Naive B cell (primary cell): ENCODE data around the gene ANKRD17. TPM values are rescaled to one million over a fixed set of nuclear protein-coding genes. Genes with fewer than 3 reads are reported as not detected.

Source experiments
- ATAC-seq, 2 donors: fragments of 150-1000 bp; cut with Tn5 transposase; 2 replicates each; pipeline ENCODE4 v1.10.0; 2021; ENCODE audit warnings: low read depth in 2 of 2, mild to moderate bottlenecking in 2 of 2, moderate library complexity in 2 of 2
- DNase-seq: peaks from one replicate; pipeline ENCODE4 v3.0.0; 2022
- H3K27ac Mint-ChIP-seq, 6 donors: one replicate each; pipeline ENCODE4 v1.8.0; 2020 to 2022; ENCODE audit warnings: mild to moderate bottlenecking in 6 of 6, mixed read lengths in 6 of 6, moderate library complexity in 5 of 6, inconsistent platforms in 2 of 6
- H3K27me3 Mint-ChIP-seq, 3 donors: one replicate each; pipeline ENCODE4 v1.8.0; 2021 to 2022; ENCODE audit warnings: mixed read lengths in 3 of 3, mild to moderate bottlenecking in 1 of 3
- H3K36me3 Mint-ChIP-seq, 2 donors: one replicate each; pipeline ENCODE4 v1.8.0; 2020 to 2022; ENCODE audit warnings: mixed read lengths in 2 of 2, inconsistent platforms in 1 of 2, mild to moderate bottlenecking in 1 of 2
- H3K4me1 Mint-ChIP-seq, 3 donors: one replicate each; pipeline ENCODE4 v1.8.0; 2020 to 2022; ENCODE audit warnings: mixed read lengths in 3 of 3, inconsistent platforms in 1 of 3, mild to moderate bottlenecking in 1 of 3, moderate library complexity in 1 of 3
- H3K4me3 Mint-ChIP-seq, 8 donors: one replicate each; pipeline ENCODE4 v1.8.0; 2020 to 2022; ENCODE audit warnings: mild to moderate bottlenecking in 8 of 8, mixed read lengths in 8 of 8, moderate library complexity in 8 of 8, inconsistent platforms in 2 of 8
- H3K9me3 Mint-ChIP-seq, 7 donors: one replicate each; pipeline ENCODE4 v1.8.0; 2020 to 2022; ENCODE audit warnings: mixed read lengths in 7 of 7, mild to moderate bottlenecking in 5 of 7, inconsistent platforms in 2 of 7, moderate library complexity in 1 of 7
- polyA plus RNA-seq, 6 donors: library from polyadenylated mRNA; unstranded; fragments of 300-500 nt; fragmentation: Illumina TruSeq; gene quantifications; one replicate each; pipeline ENCODE4 v1.2.3, GENCODE V29; 2021; ENCODE audit warnings: low read depth in 6 of 6

The ANKRD17 gene
- polyA plus RNA-seq, 6 donors from 2014 or later = 4.6 to 13.5 (median 8.7) TPM

DNA sequence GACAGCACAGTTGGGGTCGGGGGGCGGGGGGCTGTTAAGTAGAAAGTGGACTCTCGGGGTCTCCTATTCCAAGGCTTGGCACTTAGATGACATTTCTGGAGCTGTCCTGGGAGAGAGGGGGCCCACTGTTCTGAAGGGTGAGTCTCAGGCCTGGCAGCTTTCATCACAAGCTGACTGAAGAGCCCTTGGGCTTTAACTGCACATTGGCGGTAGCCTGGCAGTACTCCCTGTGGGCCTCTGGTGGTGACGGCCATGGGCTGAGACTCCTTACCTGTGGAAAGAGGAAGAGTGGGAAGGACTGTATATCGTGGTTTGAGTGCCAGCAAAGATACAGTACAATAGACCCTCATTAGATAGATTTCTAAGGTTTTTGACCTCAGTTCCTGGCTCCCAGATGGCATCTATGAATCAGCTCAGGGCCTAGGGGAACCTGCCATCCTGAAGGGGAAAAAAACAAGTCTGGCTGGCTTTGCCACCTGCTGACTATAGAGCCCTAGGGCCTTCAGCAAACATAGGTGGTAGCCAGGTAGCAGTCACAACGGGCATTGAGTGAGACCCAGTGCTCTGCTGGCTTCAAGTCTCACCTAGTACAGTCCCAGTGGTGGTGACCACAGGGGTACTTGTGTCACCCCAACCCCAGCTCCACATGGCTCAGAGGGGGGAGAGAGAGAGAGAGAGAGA is 87.9 kb downstream of the ANKRD17 start:
- Mint-ChIP-seq H3K27ac (peak overlapping the region in 2 of 6 donors; percentile 29 to 96), H3K9me3 (peaks cover 0 to 44% (median 24%) of the 10 kb centered on the region in 7 donors), H3K27me3 (no peaks in the 10 kb centered on the region), H3K4me1 (peaks cover 11 to 32% (median 17%) of the 10 kb centered on the region in 3 donors), H3K36me3 (peaks cover 65 to 74% of the 10 kb centered on the region in 2 donors), H3K4me3 (no peak overlapping the region)
- ATAC-seq (no peak), DNase-seq (no peak)

DNA sequence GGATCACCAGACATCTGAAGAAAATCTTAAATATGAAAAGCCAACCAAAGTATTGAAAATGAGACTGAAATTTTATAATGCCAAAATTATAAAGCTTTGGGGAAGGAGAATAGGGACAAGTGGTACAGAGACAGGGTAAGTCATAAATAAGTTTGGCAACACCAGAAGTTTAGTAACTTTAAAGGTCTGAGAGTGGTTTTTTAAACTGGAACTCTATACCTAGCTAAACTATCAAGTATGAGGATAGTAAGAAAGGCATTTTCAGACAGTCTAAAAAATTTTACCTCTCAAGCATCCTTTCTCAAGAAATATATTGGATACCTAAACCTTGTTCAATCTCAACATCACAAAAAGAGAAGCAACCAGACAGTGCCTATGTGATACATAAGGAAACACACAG is 92.4 kb downstream of the ANKRD17 start:
- ATAC-seq (no peak), DNase-seq (no peak)
- H3K27me3 Mint-ChIP-seq = no peaks in the 10 kb centered on the region
- H3K4me1 Mint-ChIP-seq = peaks cover 2 to 10% (median 4%) of the 10 kb centered on the region in 3 donors
- H3K9me3 Mint-ChIP-seq = peaks cover 0 to 15% (median 13%) of the 10 kb centered on the region in 7 donors
- peak overlapping the region in 2 of 6 donors; percentile 33 to 57 for H3K27ac Mint-ChIP-seq
- no peak overlapping the region for H3K4me3 Mint-ChIP-seq
- H3K36me3 Mint-ChIP-seq = peaks cover 34 to 42% of the 10 kb centered on the region in 2 donors

DNA sequence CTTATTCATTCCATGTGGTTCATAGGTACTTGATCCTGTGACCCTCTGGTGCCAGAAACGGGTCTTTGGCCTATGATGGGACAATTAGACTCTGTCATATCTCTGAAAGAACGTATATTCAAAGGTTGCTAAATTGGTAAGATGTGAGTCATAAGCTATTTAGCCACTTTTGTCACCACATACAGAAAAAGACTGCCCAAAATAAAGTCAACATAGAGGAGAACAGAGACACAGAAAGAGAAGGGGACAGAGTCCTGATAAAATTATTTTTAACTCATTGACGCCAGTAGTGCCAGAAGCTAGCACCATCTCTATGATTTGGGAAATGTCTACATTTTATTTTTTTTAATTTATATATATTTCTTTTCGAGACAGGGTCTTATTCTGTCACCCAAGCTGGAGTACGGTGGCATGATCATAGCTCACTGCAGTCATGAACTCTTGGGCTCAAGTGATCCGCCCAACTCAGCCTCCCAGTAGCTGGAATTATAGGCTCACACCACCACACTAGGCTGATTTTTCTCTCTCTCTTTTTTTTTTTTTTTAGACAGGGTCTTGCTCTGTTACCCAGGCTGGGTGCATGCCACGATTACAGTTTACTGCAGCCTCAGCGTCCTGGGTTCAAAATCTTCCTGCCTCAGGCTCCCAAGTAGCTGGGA is 96.9 kb downstream of the ANKRD17 start:
- Mint-ChIP-seq H3K4me1 (peaks cover 0 to under 1% (median 0%) of the 10 kb centered on the region in 3 donors), H3K27ac (peak overlapping the region in 1 of 6 donors; percentile 16), H3K9me3 (peaks cover 0 to 13% (median 8%) of the 10 kb centered on the region in 7 donors), H3K27me3 (no peaks in the 10 kb centered on the region), H3K36me3 (peaks cover 30 to 32% of the 10 kb centered on the region in 2 donors), H3K4me3 (no peak overlapping the region)
- ATAC-seq = no peak
- no peak for DNase-seq

DNA sequence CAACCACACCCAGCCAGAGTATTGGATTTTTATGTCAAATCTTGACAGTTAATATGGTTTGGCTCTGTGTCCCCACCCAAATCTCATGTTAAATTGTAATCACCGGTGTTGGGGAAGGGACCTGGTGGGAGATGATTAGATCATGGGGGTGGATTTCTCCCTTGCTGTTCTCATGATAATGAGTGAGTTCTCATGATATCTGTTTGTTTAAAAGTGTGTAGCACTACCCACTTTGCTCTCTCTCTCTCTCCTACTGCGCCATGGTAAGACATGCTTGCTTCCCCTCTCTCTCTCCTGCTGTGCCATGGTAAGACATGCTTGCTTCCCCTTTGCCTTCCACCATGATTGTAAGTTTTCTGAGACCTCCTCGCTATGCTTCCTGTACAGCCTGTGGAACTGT is 102.2 kb downstream of the ANKRD17 start:
- no peak overlapping the region for H3K4me3 Mint-ChIP-seq
- H3K27ac Mint-ChIP-seq = peak overlapping the region in 2 of 6 donors; percentile 22 to 60
- no peak for ATAC-seq
- H3K9me3 Mint-ChIP-seq = no peaks in the 10 kb centered on the region
- no peak for DNase-seq
- no peaks in the 10 kb centered on the region for H3K27me3 Mint-ChIP-seq
- H3K4me1 Mint-ChIP-seq = peaks cover 0 to 4% (median 0%) of the 10 kb centered on the region in 3 donors
- peaks cover 28 to 38% of the 10 kb centered on the region in 2 donors for H3K36me3 Mint-ChIP-seq

DNA sequence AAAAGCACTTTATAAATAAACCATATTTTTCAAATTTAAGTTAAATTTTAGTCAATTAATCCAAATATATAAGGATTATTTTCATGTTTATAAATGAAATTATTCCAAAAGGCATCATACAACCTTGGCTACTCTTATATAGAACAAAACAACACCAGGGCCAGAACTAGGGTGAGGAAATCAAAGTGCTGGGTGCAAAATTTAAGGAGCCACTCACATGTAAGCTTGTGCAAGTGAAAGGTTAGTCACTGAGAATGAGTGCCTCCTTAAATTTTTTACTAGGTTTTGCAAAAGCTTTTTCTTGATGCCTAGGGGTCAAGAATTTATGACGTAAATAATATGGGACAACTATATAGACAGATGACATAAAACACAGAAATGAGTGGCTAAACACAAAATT is 105.7 kb downstream of the ANKRD17 start:
- DNase-seq = no peak
- H3K36me3 Mint-ChIP-seq = peaks cover 22 to 39% of the 10 kb centered on the region in 2 donors

DNA sequence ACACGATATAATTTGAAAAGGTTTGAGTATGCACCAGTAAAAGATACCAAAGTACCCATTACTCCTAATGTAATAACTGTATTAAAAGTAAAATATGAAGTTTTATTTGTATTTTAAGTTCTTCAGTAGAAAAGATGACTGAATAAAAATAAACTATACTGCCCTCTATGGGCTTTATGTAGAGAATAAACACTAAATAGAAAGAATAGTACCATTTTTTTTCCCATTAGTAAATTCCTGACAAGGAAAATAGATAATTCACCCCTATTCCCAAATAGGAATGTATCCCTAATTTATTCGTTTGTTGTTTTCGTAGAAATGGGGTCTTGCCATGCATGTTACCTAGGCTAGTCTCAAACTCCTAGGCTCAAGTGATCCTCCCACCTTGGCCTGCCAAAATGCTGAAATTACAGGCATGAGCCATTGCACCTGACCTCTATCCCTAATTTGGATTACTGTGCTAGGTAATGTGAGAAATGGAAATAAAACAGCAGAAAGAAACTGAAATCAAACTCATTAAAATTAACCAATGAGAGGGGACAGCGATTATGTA is 115.5 kb downstream of the ANKRD17 start:
- no peaks in the 10 kb centered on the region for H3K4me1 Mint-ChIP-seq
- H3K27ac Mint-ChIP-seq = peak overlapping the region in 1 of 6 donors; percentile 54
- H3K9me3 Mint-ChIP-seq = no peaks in the 10 kb centered on the region
- H3K36me3 Mint-ChIP-seq = peaks cover 24 to 33% of the 10 kb centered on the region in 2 donors
- H3K4me3 Mint-ChIP-seq = no peak overlapping the region
- H3K27me3 Mint-ChIP-seq = no peaks in the 10 kb centered on the region
- DNase-seq (no peak), ATAC-seq (no peak)

More for the DNA sequence above, 105.7 kb downstream of the ANKRD17 start:
- Mint-ChIP-seq H3K27me3 (no peaks in the 10 kb centered on the region), H3K4me1 (peaks cover 0 to 4% (median 0%) of the 10 kb centered on the region in 3 donors), H3K9me3 (no peaks in the 10 kb centered on the region), H3K27ac (no peak overlapping the region), H3K4me3 (no peak overlapping the region)
- no peak for ATAC-seq

DNA sequence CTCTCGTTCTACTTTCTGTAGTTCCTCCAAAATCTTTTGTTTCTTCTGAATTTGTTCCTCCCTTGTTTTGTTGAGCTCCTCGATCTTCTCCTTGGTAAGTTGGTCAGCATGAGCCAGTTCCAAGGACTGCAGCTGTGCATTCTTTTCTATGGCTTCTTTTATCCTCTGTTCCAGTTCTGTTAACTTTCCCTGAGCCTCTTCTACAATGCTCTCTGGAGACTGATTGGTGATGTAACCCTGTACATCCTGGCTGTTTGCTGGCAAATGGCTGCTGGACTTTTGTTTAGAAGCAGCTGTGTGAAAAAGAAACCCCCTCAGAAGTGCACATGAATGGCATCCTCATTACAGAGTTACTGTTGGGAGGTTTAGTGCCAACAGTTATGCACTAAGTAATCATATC is 118.6 kb downstream of the ANKRD17 start:
- no peak for DNase-seq
- Mint-ChIP-seq H3K4me3 (no peak overlapping the region), H3K9me3 (no peaks in the 10 kb centered on the region), H3K27ac (peak overlapping the region in 2 of 6 donors; percentile 16 to 65), H3K27me3 (no peaks in the 10 kb centered on the region), H3K36me3 (peaks cover 17 to 21% of the 10 kb centered on the region in 2 donors), H3K4me1 (no peaks in the 10 kb centered on the region)
- ATAC-seq = no peak

DNA sequence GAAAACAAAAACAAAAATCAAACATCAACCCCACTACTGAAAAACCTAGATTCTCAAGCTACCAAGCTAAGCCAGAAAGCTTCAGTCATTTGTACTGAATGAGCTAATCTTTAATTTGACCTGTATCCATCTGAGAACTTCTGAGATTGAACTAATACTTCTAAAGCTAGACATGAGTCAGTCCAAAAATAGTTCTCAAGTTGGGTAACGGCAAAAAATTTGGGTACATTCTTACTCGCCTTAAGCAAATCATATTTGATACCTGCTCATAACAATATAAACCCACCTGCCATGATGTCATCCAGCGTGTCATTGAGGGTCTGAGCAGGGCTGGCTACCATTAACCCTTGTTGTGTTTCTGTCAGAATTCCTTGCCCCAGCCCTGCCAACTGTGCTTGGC is 119.4 kb downstream of the ANKRD17 start:
- no peaks in the 10 kb centered on the region for H3K9me3 Mint-ChIP-seq
- H3K36me3 Mint-ChIP-seq = peaks cover 16 to 22% of the 10 kb centered on the region in 2 donors
- DNase-seq (no peak), ATAC-seq (no peak)
- no peak overlapping the region for H3K4me3 Mint-ChIP-seq
- no peaks in the 10 kb centered on the region for H3K27me3 Mint-ChIP-seq
- no peaks in the 10 kb centered on the region for H3K4me1 Mint-ChIP-seq
- no peak overlapping the region for H3K27ac Mint-ChIP-seq

DNA sequence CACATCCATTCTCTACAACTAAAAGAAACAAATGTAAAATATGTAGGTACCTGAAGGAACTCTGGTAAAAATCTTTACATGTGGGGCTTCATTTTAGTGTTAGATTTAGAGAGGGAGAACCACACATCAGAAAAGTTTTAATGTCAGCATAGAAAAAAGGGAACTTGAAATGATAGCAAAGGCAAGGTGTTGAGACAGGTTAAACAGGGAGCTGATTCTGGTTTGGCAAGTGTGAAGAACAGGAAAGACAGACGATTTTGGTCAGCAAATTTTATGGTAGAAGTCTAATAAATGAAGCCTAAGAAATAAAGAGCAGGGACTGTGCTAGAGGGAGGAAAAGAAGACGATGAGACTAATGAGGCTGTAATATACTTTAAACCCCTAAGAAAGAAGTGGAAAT is 121.5 kb downstream of the ANKRD17 start:
- Mint-ChIP-seq H3K9me3 (no peaks in the 10 kb centered on the region), H3K27ac (peak overlapping the region in 3 of 6 donors; percentile 1 to 85 (median 22)), H3K36me3 (peaks cover 14 to 24% of the 10 kb centered on the region in 2 donors), H3K4me3 (no peak overlapping the region), H3K4me1 (no peaks in the 10 kb centered on the region), H3K27me3 (no peaks in the 10 kb centered on the region)
- no peak for ATAC-seq
- DNase-seq = no peak

DNA sequence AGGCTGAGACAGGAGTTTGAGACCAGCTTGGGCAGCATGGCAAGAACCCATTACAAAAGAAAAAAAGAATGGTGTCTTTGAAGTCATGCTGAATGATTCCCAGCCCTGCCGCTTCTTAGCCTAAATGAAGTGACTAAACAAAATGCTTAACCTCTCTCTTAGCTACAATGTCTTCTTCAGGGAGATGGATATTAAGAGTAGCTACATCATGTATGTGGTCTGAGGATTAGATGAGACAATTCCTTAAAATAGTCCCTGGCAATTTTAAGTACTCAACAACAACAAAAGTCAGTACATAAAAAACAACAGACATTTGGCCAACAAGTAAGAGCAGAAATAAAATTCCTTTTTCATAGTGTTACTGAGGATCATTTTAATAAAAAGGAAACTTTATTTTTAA is 124.8 kb downstream of the ANKRD17 start:
- Mint-ChIP-seq H3K4me3 (no peak overlapping the region), H3K9me3 (no peaks in the 10 kb centered on the region), H3K4me1 (no peaks in the 10 kb centered on the region), H3K36me3 (peaks cover 7 to 13% of the 10 kb centered on the region in 2 donors), H3K27me3 (no peaks in the 10 kb centered on the region), H3K27ac (no peak overlapping the region)
- ATAC-seq (no peak), DNase-seq (no peak)

DNA sequence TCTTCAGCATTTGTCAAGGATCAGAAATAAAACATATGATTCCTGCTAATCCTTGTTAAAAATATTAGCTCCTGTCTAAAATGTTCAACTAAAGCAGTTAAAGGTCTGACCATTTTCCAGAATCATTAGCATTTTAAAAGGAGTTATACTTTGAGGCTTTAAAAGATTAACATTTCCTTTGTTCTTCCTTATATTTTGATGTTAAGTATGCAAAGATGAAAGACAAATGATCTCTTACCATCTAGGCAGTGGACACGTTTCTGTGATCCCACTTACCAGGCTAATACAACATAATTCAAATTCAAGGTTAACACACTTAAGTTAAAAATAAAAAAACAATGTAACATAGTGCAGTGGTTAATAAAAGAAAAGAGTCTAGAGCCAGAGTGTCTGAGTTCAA is 127.3 kb downstream of the ANKRD17 start:
- Mint-ChIP-seq H3K27ac (no peak overlapping the region), H3K36me3 (peaks cover 7 to 8% of the 10 kb centered on the region in 2 donors), H3K9me3 (no peaks in the 10 kb centered on the region), H3K4me1 (no peaks in the 10 kb centered on the region), H3K27me3 (no peaks in the 10 kb centered on the region), H3K4me3 (no peak overlapping the region)
- DNase-seq (no peak), ATAC-seq (no peak)

DNA sequence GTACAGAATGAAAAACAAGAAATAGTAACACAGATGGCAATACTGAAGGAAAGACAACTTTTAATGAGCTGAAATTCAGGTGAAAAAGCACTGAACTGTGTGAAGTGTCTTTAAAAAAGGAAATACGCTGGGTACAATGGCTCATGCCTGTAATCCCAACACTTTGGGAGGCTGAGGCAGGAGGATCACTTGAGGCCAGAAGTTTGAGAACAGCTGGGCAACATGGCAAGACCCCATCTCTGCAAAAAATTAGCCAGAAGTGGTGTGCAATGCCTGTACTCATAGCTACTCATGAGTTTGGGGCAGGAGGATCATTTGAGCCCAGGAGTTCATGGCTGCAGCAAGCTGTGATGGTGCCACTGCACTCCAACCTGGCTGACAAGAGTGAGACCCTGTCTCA is 129.3 kb downstream of the ANKRD17 start:
- Mint-ChIP-seq H3K27me3 (no peaks in the 10 kb centered on the region), H3K9me3 (no peaks in the 10 kb centered on the region), H3K4me3 (no peak overlapping the region), H3K27ac (no peak overlapping the region), H3K36me3 (peaks cover 3 to 15% of the 10 kb centered on the region in 2 donors), H3K4me1 (no peaks in the 10 kb centered on the region)
- no peak for ATAC-seq
- no peak for DNase-seq

DNA sequence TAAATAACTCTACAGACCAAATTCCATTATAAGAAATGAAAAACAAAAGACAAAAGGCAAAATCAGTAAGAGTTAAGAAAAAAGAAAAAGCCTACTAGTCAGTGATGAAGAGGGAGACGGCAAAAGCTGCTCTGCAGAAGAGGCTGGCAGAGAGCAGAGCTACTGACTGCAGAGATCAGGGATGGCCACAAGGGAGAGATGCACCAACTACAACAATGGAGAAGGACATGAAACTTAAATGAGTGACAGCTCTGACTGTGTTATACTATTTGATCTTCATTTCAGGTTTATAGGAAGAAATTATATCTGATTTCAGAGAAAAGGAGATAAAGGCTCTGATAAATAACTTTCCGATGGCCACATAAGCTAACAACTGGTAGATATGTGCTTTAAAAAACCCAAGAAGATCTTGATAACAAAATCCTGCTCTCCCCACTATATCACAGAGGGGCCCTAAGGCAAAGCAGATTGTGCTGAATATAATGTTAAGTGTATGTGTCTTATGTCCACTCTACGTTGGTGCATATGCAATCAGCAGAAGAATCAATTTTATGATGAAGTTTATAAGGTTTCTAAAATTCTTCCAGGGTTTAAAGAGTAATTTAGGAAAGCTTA is 130.7 kb downstream of the ANKRD17 start:
- H3K4me1 Mint-ChIP-seq = no peaks in the 10 kb centered on the region
- H3K36me3 Mint-ChIP-seq = peaks cover 0 to 16% of the 10 kb centered on the region in 2 donors
- no peak overlapping the region for H3K4me3 Mint-ChIP-seq
- DNase-seq = no peak
- no peaks in the 10 kb centered on the region for H3K9me3 Mint-ChIP-seq
- H3K27me3 Mint-ChIP-seq = no peaks in the 10 kb centered on the region
- ATAC-seq = peak; percentile 46 to 54
- H3K27ac Mint-ChIP-seq = peak overlapping the region in 1 of 6 donors; percentile 78
